ENCODE measurements around the gene P3R3URF.

Gene P3R3URF

GRCh38 chr1:46171871-46172270 is 4.4 kb downstream of the P3R3URF start:
- DNase-seq = no peak

GRCh38 chr1:46171351-46171750 is 4.9 kb downstream of the P3R3URF start:
- DNase-seq = no peak

GRCh38 chr1:46169811-46170454 is 6.4 kb downstream of the P3R3URF start:
- no peak for DNase-seq

- no peak for DNase-seq
Measured at GRCh38 chr1:46168477-46168876, 7.8 kb downstream of the P3R3URF start.

- peak; percentile 41 for DNase-seq
Measured at GRCh38 chr1:46166521-46167462, 9.5 kb downstream of the P3R3URF start.

- DNase-seq = no peak
Measured at GRCh38 chr1:46160212-46160611, 16.1 kb downstream of the P3R3URF start.

GRCh38 chr1:46159516-46159915 is 16.8 kb downstream of the P3R3URF start:
- DNase-seq = no peak

GRCh38 chr1:46158312-46159281 is 17.7 kb downstream of the P3R3URF start:
- DNase-seq = no peak

GRCh38 chr1:46157916-46158311 is 18.4 kb downstream of the P3R3URF start:
- no peak for DNase-seq

- no peak for DNase-seq
Measured at GRCh38 chr1:46153732-46154131, 22.6 kb downstream of the P3R3URF start.

- no peak for DNase-seq
Measured at GRCh38 chr1:46153228-46153627, 23.1 kb downstream of the P3R3URF start.

- DNase-seq = no peak
Measured at GRCh38 chr1:46152016-46152415, 24.3 kb downstream of the P3R3URF start.

GRCh38 chr1:46150085-46150484 is 26.2 kb downstream of the P3R3URF start:
- no peak for DNase-seq

- no peak for DNase-seq
Measured at GRCh38 chr1:46148318-46148717, 28.0 kb downstream of the P3R3URF start.

- DNase-seq = no peak
Measured at GRCh38 chr1:46137916-46138315, 38.4 kb downstream of the P3R3URF start.

GRCh38 chr1:46136711-46137110 is 39.6 kb downstream of the P3R3URF start:
- no peak for DNase-seq

GRCh38 chr1:46134660-46135331 is 41.5 kb downstream of the P3R3URF start:
- no peak for DNase-seq

GRCh38 chr1:46133781-46134350 is 42.4 kb downstream of the P3R3URF start:
- DNase-seq = no peak

GRCh38 chr1:46133181-46133658 is 43.1 kb downstream of the P3R3URF start:
- no peak for DNase-seq

GRCh38 chr1:46132529-46133180 is 43.6 kb downstream of the P3R3URF start, which contains the start of gene PIK3R3:
Gene PIK3R3, minus strand, starts transcription at chr1:46132629. Its CDS starts 677 bp downstream, at chr1:46131952.
- peak; percentile 93 for DNase-seq

Measured in activated naive CD4-positive, alpha-beta T cell treated with Interleukin-2 at 50 U/mL for 16 hours (primary cell).